ENCODE data around the gene PELI1. TPM values are rescaled to one million over a fixed set of nuclear protein-coding genes. Genes with fewer than 3 reads are reported as not detected.

The PELI1 gene
- total RNA-seq, 6 donors from 2014 or later = 18.5 to 57.3 (median 36.2) TPM

GRCh38 chr2:64124571-64124970 is 19.6 kb downstream of the PELI1 start:
- no peak for DNase-seq
- no peak for ATAC-seq (ENCODE audit: low FRiP score in 2 of 2)
- no peaks in the 10 kb centered on the region for H3K36me3 ChIP-seq
- TF ChIP-seq POLR2A (IDR thresholded peaks at IDR 0.05) = no peak
- no peak for TF ChIP-seq POLR2AphosphoS5 (IDR thresholded peaks at IDR 0.05)
- TF ChIP-seq EP300 (IDR thresholded peaks at IDR 0.05) = no peak
- no peaks in the 10 kb centered on the region for H3K9me3 ChIP-seq
- H3K27ac ChIP-seq = no peak overlapping the region
- H3K4me1 ChIP-seq = peaks cover 7 to 15% (median 14%) of the 10 kb centered on the region in 4 donors
- H3K27me3 ChIP-seq = no peaks in the 10 kb centered on the region
- no peak overlapping the region for H3K4me3 ChIP-seq

DNA sequence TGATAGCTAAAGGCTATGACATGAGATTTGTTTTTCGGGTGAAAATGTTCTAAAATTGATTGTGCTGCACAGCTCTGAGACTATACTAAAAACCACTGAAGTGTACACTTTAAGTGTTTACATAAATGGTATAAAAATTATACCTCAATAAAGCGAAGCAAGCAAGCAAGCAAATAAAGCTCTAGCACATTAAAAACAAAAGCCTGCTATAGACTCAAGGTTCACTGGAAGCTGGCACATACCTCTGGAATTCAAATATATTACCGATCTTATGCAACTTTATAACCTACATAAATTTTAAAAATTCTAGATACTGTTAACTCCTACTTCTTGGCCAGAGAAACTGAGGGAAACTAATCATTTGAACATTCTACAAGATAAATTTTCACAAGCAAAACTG is 20.1 kb downstream of the PELI1 start:
- no peak for ATAC-seq (ENCODE audit: low FRiP score in 2 of 2)
- WGBS, 2 donors = 59 to 92% methylated on average over 3 of the region's 3 CpGs
- Histone ChIP-seq H3K36me3 (no peaks in the 10 kb centered on the region), H3K4me1 (peaks cover 10 to 19% (median 16%) of the 10 kb centered on the region in 4 donors), H3K27ac (no peak overlapping the region), H3K27me3 (no peaks in the 10 kb centered on the region), H3K9me3 (no peaks in the 10 kb centered on the region), H3K4me3 (no peak overlapping the region)
- TF ChIP-seq CTCF (IDR thresholded peaks at IDR 0.05) (no peak), EP300 (IDR thresholded peaks at IDR 0.05) (no peak), POLR2AphosphoS5 (IDR thresholded peaks at IDR 0.05) (no peak), POLR2A (IDR thresholded peaks at IDR 0.05) (no peak)
- no peak for DNase-seq

GRCh38 chr2:64123740-64124139 is 20.5 kb downstream of the PELI1 start:
- WGBS, 2 donors = 97% methylated on average over 1 of the region's 1 CpG
- DNase-seq = no peak
- H3K36me3 ChIP-seq = no peaks in the 10 kb centered on the region
- no peak overlapping the region for H3K4me3 ChIP-seq
- no peak for ATAC-seq (ENCODE audit: low FRiP score in 2 of 2)
- H3K27me3 ChIP-seq = no peaks in the 10 kb centered on the region
- H3K4me1 ChIP-seq = peaks cover 15 to 23% (median 20%) of the 10 kb centered on the region in 4 donors
- no peak for TF ChIP-seq CTCF (IDR thresholded peaks at IDR 0.05)
- TF ChIP-seq EP300 (IDR thresholded peaks at IDR 0.05) = no peak
- no peak for TF ChIP-seq POLR2AphosphoS5 (IDR thresholded peaks at IDR 0.05)
- no peak for TF ChIP-seq POLR2A (IDR thresholded peaks at IDR 0.05)
- no peak overlapping the region for H3K27ac ChIP-seq
- no peaks in the 10 kb centered on the region for H3K9me3 ChIP-seq

DNA sequence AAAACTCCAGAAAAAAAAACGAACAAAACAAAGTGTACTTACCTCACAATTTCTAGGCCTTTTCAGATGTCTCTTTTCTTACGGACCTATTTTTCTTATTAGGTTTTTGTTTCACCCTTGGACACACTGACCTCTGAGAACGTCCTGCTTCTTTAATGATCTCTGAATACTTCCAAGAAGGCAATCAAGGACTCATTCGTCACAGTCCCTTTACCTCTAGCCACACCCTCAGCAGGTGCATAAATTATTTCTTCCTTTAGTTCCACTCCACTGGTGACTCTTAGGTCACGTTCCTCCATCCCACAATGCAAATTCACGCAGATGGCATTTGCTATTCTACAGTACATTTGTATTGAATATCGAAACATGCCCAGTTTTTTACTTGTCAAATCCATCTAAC is 21.9 kb downstream of the PELI1 start:
- Histone ChIP-seq H3K36me3 (no peaks in the 10 kb centered on the region), H3K4me1 (peaks cover 19 to 32% (median 27%) of the 10 kb centered on the region in 4 donors), H3K27ac (no peak overlapping the region), H3K27me3 (no peaks in the 10 kb centered on the region), H3K9me3 (no peaks in the 10 kb centered on the region), H3K4me3 (no peak overlapping the region)
- TF ChIP-seq POLR2AphosphoS5 (IDR thresholded peaks at IDR 0.05) = no peak
- TF ChIP-seq EP300 (IDR thresholded peaks at IDR 0.05) = no peak
- TF ChIP-seq CTCF (IDR thresholded peaks at IDR 0.05) = no peak
- no peak for TF ChIP-seq POLR2A (IDR thresholded peaks at IDR 0.05)
- 85 to 86% methylated on average over 7 of the region's 7 CpGs for WGBS, 2 donors
- ATAC-seq (ENCODE audit: low FRiP score in 2 of 2) (no peak), DNase-seq (no peak)

- DNase-seq (no peak), ATAC-seq (ENCODE audit: low FRiP score in 2 of 2) (no peak)
- no peak for TF ChIP-seq POLR2AphosphoS5 (IDR thresholded peaks at IDR 0.05)
- TF ChIP-seq CTCF (IDR thresholded peaks at IDR 0.05) = no peak
- no peak for TF ChIP-seq POLR2A (IDR thresholded peaks at IDR 0.05)
- TF ChIP-seq EP300 (IDR thresholded peaks at IDR 0.05) = no peak
- H3K9me3 ChIP-seq = no peaks in the 10 kb centered on the region
- no peak overlapping the region for H3K4me3 ChIP-seq
- no peaks in the 10 kb centered on the region for H3K36me3 ChIP-seq
- H3K27ac ChIP-seq = peak overlapping the region in 1 of 4 donors; percentile 31
- peaks cover 33 to 46% (median 40%) of the 10 kb centered on the region in 4 donors for H3K4me1 ChIP-seq
- H3K27me3 ChIP-seq = no peaks in the 10 kb centered on the region
- WGBS, 2 donors = 80 to 85% methylated on average over 6 of the region's 6 CpGs
Observed at GRCh38 chr2:64120928-64121327, 23.3 kb downstream of the PELI1 start.

Data from upper lobe of left lung (tissue), 6 donors.